Measurements from ENCODE around the gene LGSN.
"Not testable (repeated sequence)": the region's sequence is repeated elsewhere in the genome, so short reads cannot be mapped to it uniquely, and the experiment has no call there.

LGSN gene

GRCh38 chr6:63280639-63281180 lies 39.1 kb downstream of the LGSN start:
- TF ChIP-seq CTCF (conservative IDR thresholded peaks at IDR 0.05; ENCODE audit: low read length), result no peak

GRCh38 chr6:63278916-63279315 lies 40.9 kb downstream of the LGSN start:
- no peak for DNase-seq (ENCODE audit: low read depth)
- TF ChIP-seq CTCF (conservative IDR thresholded peaks at IDR 0.05; ENCODE audit: low read length), result no peak
- H3K4me3 ChIP-seq (ENCODE audit: low read length), result no peak overlapping the region

More at GRCh38 chr6:63280639-63281180, 39.1 kb downstream of the LGSN start:
- H3K4me3 ChIP-seq (ENCODE audit: low read length), result no peak overlapping the region
- DNase-seq (ENCODE audit: low read depth), result no peak

- no peak overlapping the region for H3K4me3 ChIP-seq (ENCODE audit: low read length)
- no peak for DNase-seq (ENCODE audit: low read depth)
- TF ChIP-seq CTCF (conservative IDR thresholded peaks at IDR 0.05; ENCODE audit: low read length), result no peak
Observed at GRCh38 chr6:63275953-63276352, 43.8 kb downstream of the LGSN start.

- not testable (repeated sequence) for H3K4me3 ChIP-seq (ENCODE audit: low read length); DNase-seq (ENCODE audit: low read depth)
Observed at GRCh38 chr6:63274795-63275430, 44.9 kb downstream of the LGSN start.

- peak; percentile 26 for TF ChIP-seq CTCF (conservative IDR thresholded peaks at IDR 0.05; ENCODE audit: low read length)
- peak; percentile 15 for DNase-seq (ENCODE audit: low read depth)
- no peak overlapping the region for H3K4me3 ChIP-seq (ENCODE audit: low read length)
Observed at GRCh38 chr6:63272397-63272796, 47.4 kb downstream of the LGSN start.

- TF ChIP-seq CTCF (conservative IDR thresholded peaks at IDR 0.05; ENCODE audit: low read length), result no peak
- H3K4me3 ChIP-seq (ENCODE audit: low read length), result no peak overlapping the region
- DNase-seq (ENCODE audit: low read depth), result no peak
Observed at GRCh38 chr6:63269470-63269869, 50.3 kb downstream of the LGSN start.

- no peak for TF ChIP-seq CTCF (conservative IDR thresholded peaks at IDR 0.05; ENCODE audit: low read length)
- H3K4me3 ChIP-seq (ENCODE audit: low read length), result no peak overlapping the region
- no peak for DNase-seq (ENCODE audit: low read depth)
Observed at GRCh38 chr6:63268574-63268973, 51.2 kb downstream of the LGSN start.

Data from AG10803 (cell line).